Effector CD8-positive, alpha-beta T cell (primary cell): ENCODE results near the gene PNMA8A.
"Not testable (repeated sequence)": the region's sequence is repeated elsewhere in the genome, so short reads cannot be mapped to it uniquely, and the experiment has no call there.

ENCODE experiments used
- DNase-seq: peaks from one replicate; lab custom pipeline; 2025; lab: John Stamatoyannopoulos, UW

The PNMA8A gene

GRCh38 chr19:46466536-46467196, 4.7 kb downstream of the PNMA8A start:
- no peak for DNase-seq

GRCh38 chr19:46463516-46463915, 7.8 kb downstream of the PNMA8A start:
- no peak for DNase-seq

GRCh38 chr19:46461537-46461936, 9.8 kb downstream of the PNMA8A start:
- DNase-seq = no peak

- DNase-seq = no peak
These were observed 10.4 kb downstream of the PNMA8A start for GRCh38 chr19:46460981-46461380.

DNA sequence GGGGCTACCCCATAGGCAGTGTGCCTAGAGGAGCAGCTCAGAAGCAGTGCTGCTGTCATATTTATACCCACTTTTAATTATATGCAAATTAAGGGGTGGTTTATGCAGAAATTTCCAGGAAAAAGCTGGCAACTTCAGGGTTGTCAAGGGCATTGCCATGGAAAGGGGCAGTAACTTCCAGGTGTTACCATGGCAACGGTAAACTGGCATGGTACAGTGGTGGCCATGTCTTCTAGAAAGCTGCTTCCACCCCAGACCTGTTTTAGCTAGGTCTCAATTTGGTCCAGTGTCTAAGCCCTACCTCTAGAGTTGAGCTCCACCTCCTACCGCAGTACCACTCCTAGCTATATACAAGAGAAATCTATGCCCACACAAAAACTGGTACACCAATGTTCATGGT, 11.3 kb downstream of the PNMA8A start:
- DNase-seq = no peak

GRCh38 chr19:46456930-46457329, 14.4 kb downstream of the PNMA8A start:
- DNase-seq = no peak

DNA sequence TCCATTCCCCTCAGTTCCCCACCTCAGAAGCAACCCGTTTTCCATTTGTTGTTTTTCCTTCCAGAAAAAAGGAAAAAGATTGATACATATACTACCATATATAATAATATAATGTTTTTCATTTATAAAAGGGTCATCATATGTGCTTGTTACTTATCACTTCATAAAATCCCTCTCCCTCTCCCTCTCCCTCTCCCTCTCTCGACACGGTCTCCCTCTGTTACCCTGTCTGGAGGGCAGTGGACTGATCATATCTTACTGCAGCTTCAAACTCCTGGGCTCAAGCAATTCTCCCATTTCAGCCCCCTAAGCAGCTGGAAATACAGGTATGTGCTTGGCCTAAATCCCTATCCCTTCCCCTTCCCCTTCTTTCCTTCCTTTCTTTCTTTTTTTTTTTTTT, 17.1 kb downstream of the PNMA8A start:
- DNase-seq = no peak

GRCh38 chr19:46453661-46454060, 17.7 kb downstream of the PNMA8A start:
- DNase-seq = no peak

DNA sequence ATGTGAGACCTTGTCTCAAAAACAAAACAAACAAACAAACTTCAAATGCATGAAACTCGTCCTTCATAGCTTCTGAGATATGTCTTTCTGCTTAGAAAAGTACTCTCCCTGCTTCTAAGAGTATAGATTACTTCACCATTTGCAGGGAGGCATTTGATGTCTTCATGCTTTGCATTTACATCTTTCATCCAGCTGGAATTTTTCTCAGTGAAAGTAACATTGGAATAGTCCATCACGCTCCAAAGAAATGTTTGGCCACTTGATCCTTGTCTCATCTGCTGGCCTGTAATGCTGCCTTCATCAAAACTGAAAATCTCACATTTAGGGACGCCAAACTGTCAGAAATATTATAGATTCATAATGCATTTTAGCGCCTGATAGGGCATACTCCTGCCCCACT, 19.2 kb downstream of the PNMA8A start:
- no peak for DNase-seq

DNA sequence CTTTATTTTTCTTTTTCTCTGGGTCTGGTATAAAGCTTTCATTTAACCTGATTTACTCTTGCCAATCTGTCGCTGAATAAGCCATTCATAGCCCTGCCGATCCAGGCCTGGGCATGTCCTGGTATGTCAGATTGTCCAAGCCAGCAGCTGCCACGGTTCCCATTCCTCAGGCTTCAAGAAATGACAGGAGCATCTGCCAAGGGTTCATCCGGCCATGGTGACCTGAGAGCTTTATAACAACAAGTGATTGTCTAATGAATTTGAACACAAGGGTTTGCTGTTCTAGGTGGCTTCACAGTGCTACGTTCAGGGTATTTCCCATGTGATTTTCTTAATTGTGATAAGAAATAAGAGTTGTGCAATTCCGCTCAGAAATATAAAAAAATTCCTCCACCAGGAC, 20.0 kb downstream of the PNMA8A start:
- no peak for DNase-seq

DNA sequence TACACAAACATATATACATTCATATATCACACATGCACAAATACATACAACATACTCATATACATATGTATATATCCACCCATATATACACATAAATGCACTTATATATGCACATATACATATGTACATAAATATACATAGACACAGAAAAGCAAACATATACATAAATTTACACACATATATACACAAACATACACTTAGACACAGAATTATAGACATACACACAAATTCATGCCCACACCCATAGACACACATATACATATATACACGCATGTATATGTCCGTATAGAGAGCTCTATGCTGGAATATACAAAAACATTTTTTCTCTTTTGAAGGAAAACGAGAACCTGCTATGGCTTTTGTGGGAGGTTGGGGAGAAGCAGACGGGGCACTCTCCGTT, 20.6 kb downstream of the PNMA8A start:
- no peak for DNase-seq

DNA sequence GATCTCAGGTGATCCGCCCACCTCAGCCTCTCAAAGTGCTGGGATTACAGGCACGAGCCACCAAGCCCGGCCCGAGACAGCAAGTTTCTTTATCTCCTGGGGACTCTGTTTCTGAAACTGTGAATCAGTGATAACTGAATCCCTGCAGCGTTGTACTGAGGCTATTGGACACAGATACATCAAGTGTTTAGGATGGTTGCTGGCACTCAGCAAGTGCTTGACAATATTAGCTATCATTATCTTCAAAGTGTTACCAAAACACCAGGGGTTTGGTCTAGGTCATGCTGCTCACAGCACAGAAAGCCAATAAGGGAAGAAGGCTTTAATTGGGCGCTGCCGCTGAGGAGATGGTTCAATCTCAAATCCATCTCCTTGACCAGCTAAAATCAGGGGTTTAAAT, 22.1 kb downstream of the PNMA8A start:
- DNase-seq = no peak

GRCh38 chr19:46448601-46449000, 22.8 kb downstream of the PNMA8A start:
- no peak for DNase-seq

DNA sequence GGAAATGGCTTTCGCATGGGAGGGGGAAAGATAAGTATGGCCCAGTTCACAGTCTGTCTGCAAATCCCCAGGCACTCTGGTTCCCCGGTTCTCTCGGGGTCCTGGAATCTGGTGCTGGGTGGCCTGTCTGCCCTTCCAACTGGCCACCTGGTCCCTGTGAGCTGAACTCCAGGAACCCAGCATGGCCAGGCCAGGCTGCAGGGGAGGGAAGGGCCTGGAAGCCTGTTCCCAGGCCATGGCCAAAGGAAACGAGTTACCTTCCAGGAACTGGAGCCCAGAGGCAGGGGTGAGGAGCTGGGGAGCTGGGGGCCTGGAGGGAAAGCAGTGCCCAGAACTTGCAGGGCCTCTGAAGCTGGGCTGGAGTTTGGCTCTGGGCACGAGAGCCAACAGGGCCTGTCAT, 23.5 kb downstream of the PNMA8A start:
- DNase-seq = no peak

- DNase-seq = no peak
These were observed 24.4 kb downstream of the PNMA8A start for GRCh38 chr19:46447006-46447405.

DNA sequence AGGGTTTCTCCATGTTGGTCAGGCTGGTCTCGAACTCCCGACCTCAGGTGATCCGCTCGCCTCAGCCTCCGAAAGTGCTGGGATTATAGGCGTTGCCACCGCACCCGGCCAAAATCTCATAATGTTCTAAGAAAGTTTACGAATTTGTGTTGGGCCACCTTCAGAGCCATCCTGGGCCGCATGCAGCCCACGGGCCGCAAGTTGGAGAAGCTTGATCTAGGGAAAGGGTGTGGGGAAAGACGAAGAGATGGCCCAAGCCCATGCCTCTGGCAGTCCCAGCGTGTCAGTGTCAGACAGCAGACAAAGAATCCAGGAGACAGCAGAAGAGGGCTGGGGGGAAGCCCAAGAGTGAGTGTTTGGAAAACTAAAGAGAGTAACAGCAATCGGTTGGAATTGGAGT, 25.3 kb downstream of the PNMA8A start:
- no peak for DNase-seq

DNA sequence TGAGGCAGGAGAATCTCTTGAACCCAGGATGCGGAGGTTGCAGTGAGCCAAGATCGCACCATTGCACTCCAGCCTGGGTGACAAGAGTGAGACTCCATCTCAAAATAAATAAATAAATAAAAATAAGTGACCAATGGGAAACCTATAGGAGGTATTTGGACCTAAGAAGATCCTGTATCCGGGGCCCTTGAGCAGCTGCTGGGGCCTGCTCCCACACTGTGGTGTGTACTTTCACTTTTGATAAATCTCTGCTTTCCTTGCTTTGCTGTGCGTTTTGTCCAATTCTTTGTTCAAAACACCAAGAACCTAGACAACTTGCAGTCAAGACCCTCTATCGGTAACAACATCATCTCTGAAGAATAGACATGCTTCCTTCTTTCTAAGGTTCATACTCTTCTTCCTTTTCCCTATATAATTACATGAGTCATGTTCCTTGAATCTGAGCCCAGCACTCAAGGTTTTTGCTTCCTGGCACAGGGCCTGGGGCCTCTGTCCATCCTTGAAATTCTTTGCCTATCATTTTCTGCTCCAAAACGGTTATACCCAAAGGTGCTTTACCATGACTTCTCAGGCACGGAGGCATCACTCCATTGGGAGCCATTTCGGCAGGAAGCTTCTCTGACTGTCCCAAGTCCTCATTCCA, 28.4 kb downstream of the PNMA8A start:
- no peak for DNase-seq

DNA sequence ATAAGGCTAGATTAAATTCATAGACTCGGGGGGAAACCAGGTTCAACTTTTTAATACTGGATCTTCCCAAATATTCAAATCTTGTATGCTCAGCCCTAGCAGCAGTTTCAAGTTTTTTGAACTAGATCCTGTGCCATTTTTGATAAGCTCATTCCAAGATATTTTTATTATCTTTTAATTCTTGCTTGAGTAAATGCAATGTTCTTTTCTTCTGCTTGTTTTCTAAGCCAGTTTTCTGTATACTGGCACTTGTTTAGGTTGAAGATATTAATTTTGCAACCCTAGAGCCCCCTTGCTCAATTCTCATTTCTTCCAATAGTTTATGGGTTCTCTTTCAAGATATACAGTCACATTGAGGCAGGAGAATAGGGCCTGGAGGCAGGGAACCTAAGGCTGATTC, 29.5 kb downstream of the PNMA8A start:
- DNase-seq = no peak

DNA sequence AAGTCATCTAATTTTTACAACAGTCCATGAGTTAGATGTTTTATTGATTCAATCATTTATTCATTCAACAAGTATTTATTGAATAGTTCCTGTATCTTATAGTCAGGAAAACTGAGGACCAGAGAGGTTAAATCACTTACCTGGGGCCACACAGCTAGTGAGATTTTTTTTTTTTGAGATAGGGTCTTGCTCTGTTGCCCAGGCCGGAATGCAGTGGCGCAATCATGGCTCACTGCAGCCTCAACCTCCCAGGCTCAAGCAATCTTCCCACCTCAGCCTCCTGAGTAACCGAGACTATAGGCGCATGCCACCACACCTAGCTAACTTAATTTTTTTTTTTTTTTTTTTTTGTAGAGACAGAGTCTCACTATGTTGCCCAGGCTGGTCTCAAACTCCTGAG, 35.7 kb downstream of the PNMA8A start:
- DNase-seq = not testable (repeated sequence)

- DNase-seq = no peak
These were observed 36.4 kb downstream of the PNMA8A start for GRCh38 chr19:46435009-46435408.

DNA sequence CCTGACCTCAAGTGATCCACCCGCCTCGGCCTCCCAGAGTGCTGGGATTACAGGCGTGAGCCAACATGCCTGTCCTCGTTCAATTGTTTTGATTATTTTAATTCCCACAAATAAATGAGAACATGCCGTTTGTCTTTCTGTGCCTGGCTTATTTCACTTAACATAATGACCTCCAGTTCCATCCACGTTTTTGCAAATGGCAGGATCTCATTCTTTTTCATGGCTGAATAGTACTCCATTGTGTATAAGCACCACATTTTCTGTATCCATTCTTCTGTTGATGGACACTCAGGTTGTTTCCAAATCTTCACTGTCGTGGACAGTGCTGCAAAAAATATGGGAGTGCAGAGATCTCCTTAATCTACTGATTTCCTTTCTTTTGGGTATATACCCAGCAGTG, 37.9 kb downstream of the PNMA8A start:
- not testable (repeated sequence) for DNase-seq

GRCh38 chr19:46431824-46432223, 39.5 kb downstream of the PNMA8A start:
- DNase-seq = no peak

GRCh38 chr19:46429999-46430398, 41.4 kb downstream of the PNMA8A start:
- no peak for DNase-seq
